NCI-H2196 (cell line): ENCODE measurements around the gene FOXA2.

Source experiments
- DNase-seq: peaks from one replicate; lab custom pipeline; 2025; ENCODE audit not compliant: unreplicated experiment; lab: John Stamatoyannopoulos, UW

Gene FOXA2

DNA sequence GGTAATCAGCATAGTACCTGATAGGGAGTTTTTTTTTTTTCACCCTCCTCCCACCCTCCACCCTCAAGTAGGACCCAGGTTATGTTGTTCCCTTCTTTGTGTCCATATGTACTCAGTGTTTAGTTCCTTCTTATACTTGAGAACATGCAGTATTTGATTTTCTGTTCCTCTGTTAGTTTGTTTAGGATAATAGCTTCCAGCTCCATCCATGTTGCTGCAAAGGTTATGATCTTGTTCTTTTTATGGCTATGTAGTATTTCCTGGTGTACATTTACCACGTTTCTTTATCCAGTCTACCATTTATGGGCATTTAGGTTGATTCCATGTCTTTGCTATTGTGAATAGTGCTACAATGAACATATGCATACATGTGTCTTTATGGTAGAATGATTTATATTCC is 41.9 kb downstream of the FOXA2 start:
- no peak for DNase-seq

DNA sequence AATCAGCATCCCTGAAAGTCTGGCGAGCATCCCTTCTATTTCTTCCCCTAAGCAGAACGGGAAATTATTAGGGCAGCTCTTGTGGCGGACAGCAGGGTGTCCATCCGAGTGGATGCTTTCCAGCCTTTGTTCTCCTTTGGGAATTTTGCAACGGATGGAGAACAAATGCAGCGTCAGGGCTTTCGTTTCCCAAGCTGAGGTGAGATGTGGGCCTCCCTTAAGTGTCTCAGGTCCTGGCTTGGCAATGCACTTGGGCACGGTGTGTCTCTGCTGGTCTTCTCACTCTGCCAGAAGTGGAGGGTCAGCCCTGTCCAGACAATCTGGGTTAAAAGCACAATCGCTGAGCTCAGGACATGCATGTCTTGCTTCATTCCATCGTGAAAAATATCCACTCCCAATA is 43.5 kb downstream of the FOXA2 start:
- DNase-seq, result no peak

DNA sequence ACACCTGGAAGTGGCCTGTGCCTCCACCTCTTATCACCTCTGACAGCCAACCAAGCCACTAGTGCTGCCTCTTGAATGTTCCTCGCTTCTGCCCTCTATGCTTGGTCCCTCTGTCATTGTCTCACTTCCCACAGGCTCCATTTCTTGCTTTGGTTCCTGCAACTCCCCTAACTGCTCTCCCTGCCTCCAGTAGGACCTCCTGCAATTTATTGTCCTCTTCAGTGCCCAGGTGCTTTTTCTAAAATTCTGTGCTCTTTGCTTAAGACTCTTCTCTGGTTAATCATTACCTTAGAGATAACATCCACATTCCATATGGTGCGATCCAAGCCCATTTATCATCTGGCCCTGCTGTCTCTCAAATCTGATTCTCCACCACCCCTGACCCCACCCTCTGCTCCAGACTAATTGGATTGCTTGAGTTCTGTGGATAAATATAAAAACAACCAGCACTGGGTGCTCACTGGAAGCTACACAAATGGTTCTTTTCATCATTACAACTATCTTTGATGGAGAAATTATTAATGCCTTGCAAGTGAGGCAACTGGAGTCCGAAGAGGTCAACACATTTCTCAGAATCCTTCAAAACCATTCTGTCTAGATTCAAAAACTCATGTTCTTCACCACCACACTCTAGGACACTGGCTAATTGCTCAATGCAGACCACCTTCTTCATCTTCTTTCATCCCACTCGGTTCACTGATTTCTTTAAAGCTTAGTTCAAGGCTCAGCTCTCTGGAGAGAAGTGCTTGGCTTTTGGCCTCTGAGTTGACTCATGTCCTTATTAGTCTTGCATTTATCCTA is 47.2 kb downstream of the FOXA2 start:
- no peak for DNase-seq

DNA sequence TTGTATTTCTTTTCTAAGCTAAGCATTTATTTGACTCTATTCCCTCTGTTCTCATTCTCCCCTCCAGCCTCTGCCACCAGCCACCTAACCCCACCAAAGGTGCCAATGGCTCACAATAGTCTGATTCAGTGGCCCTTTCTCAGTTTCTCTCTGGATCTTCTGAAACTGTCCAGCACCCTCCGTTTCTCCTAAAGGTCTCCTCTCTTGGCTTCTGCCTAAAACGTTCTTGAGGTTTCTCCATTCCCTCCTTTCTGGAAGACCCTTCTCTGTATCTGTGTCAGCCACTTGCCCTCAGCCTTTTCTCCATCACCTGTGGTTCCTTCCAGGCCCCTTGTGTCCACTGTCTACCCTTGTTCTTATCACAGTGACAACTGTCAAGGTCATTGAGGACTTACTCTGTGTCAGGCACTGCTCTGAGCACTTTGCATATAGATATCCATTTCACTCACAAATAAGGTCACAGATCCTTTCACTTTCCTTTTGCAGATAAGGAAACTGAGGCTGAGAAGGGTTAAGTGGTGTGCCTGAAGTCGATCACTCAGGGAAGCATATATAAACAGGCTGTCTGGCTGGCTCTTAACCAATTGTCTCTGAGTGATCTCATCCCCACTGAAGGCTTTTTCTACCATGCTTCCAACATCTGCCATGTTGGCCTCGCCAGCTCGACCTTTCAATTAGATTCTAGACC is 48.1 kb downstream of the FOXA2 start:
- no peak for DNase-seq

DNA sequence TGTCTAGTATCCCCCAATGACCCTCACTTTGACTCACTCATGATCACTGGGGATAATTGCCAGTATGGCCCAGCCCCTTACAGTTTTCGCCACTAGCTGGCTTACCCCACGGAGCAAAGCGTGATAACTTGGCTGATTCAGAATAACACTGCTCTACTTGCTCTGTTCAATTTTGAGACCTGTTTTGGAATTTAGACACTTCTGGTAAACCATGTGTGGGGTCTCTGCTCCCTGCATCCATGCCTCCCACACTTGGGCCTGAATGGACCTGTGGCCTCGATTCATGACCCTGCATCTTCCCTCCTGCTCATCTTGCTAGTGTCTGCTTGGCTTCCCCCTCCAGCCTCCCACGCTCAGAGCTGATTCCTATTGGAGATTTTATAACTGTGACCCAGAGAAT is 48.9 kb downstream of the FOXA2 start:
- no peak for DNase-seq

DNA sequence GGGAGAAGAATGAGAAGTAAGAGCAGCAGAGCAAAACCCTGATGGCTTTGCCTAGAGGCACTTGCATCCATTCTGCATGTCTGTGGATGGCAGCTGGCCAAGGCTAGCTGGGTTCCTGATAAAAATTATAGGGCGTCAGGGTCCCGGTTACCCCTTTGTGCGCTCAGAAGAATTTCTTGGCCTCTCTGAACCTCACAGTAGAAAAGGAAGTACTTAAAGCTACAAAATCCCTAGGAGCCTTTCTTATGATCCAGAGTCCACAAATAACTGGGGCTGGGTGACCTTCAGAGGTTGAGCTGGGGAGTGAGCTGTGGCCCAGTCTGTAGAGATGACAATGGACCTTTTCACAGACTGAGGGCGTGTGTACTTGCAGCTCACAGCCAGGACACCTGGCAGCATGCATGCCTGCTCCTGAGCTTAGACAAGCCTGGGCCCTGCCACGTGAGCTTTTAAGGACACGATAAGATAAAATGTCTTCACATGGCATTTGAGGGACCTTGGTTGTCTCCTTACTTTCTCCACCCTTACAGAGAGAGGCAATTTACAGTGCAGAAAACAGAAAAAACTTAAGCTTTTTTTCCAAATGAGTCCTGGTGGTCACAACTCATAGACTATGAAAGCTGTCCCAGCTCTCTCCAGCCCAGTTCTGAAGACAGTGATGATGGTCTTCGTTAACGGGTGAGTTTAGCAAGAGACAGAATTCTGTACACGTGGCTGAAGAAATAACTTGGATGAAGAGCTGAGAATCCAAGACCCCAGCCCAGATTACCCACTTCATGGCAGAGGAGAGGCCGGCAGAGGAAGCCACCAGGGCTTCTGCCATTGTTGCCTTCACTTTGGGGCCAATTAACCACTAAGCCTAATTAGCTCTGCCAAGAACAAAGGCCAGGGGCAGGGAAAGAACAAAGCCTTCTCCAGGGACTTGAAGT is 50.3 kb downstream of the FOXA2 start:
- DNase-seq, result no peak

DNA sequence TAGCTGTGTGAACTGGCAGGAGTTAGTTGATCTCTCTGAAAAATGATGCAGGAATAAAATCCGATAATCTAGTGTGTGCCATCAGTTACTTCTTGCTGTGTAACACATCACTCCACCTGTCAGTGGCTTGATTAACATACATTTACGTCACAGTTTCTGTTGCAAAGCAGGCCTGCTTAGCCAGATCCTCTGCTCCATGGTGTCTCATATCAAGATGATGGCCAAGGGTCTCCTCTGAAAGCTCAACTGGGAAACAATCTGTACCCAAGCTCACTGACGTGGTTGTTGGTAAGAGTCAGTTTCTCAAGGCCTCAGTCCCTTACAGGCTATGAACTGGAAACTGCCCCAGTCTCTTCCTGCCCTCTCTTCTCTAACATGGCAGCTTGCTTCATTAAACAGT is 51.8 kb downstream of the FOXA2 start:
- DNase-seq, result no peak

DNA sequence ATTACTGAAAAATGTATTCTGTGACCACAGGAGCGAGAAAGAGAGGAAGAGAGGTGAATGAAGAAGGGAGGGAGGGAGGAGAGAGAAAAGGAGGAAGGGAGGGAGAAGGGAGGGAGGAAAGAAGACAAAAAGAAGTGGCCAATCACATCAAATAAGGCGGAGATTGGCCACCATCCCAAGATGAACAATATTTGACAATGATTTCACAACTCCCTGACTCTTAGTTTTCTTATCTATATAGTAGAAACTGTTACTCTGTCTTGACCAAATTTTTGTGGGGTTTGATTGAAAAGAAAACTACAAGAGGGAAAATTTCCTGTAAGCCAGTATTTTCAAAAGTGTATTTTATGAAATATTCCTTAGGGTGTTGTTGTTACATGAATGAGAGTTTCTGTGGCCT is 52.6 kb downstream of the FOXA2 start:
- no peak for DNase-seq

DNA sequence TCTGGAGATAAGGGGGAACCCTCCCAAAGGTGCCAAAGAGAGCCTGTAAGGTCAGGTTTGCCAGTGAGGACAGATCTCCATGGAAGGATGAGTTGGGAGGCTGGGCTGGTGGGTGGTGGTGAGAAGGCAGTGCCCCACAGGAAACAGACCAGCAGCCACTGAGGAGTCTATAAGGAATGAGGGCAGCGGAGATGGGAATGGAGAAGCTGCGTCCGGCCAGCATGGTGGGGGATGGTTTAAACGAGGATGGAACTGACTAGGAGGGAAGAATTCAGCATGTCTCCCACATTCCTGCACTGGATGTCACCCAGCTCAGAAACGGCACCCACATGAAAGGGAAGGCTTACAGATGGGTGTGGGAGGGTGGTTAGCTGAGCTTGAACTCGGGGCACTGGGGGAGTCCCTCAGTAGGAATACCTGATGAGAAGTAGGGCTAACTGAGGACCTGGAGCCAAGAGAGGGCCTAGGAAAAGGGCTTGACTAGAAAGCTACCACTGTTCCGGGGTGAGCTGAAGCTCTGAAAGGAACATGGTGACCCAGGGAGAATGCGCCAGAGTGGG is 53.2 kb downstream of the FOXA2 start:
- no peak for DNase-seq
